Measurements from ENCODE around the gene NEU2. TPM values are rescaled to one million over a fixed set of nuclear protein-coding genes. Genes with fewer than 3 reads are reported as not detected.

NEU2 gene
- total RNA-seq, 1 donor from 2014 or later = not detected

DNA sequence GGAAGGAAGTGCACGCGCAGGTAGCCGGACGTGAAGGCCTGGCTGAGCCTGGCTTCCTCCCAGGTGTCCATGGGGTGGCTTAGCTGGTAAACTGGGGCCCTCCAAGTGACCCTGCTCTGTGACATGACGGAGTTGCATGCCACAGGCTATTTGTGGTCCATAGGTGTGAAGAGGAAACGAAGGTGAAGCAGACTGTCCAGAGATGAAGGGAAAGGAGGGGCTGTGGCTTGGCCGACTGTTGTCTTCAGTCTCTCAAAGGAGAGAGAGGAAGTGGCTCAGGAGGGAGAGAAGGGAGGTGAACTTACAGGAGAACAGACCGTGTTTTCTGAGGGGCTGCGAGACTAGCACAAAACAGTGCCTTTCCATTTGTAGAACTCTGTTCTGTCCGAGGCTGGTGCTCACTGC, 47.0 kb downstream of the NEU2 start:
- Mint-ChIP-seq H3K36me3 (ENCODE audit: unreplicated experiment) (no peaks in the 10 kb centered on the region), H3K27ac (ENCODE audit: unreplicated experiment) (no peak overlapping the region), H3K9me3 (ENCODE audit: unreplicated experiment) (no peaks in the 10 kb centered on the region), H3K27me3 (ENCODE audit: unreplicated experiment) (peaks cover 23% of the 10 kb centered on the region), H3K4me3 (ENCODE audit: unreplicated experiment) (no peak overlapping the region), H3K4me1 (ENCODE audit: unreplicated experiment) (no peaks in the 10 kb centered on the region)
- DNase-seq (ENCODE audit: extremely low spot score, unreplicated experiment) = no peak
- TF ChIP-seq, protein P1, sequence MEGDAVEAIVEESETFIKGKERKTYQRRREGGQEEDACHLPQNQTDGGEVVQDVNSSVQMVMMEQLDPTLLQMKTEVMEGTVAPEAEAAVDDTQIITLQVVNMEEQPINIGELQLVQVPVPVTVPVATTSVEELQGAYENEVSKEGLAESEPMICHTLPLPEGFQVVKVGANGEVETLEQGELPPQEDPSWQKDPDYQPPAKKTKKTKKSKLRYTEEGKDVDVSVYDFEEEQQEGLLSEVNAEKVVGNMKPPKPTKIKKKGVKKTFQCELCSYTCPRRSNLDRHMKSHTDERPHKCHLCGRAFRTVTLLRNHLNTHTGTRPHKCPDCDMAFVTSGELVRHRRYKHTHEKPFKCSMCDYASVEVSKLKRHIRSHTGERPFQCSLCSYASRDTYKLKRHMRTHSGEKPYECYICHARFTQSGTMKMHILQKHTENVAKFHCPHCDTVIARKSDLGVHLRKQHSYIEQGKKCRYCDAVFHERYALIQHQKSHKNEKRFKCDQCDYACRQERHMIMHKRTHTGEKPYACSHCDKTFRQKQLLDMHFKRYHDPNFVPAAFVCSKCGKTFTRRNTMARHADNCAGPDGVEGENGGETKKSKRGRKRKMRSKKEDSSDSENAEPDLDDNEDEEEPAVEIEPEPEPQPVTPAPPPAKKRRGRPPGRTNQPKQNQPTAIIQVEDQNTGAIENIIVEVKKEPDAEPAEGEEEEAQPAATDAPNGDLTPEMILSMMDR (IDR thresholded peaks at IDR 0.05) = no peak

DNA sequence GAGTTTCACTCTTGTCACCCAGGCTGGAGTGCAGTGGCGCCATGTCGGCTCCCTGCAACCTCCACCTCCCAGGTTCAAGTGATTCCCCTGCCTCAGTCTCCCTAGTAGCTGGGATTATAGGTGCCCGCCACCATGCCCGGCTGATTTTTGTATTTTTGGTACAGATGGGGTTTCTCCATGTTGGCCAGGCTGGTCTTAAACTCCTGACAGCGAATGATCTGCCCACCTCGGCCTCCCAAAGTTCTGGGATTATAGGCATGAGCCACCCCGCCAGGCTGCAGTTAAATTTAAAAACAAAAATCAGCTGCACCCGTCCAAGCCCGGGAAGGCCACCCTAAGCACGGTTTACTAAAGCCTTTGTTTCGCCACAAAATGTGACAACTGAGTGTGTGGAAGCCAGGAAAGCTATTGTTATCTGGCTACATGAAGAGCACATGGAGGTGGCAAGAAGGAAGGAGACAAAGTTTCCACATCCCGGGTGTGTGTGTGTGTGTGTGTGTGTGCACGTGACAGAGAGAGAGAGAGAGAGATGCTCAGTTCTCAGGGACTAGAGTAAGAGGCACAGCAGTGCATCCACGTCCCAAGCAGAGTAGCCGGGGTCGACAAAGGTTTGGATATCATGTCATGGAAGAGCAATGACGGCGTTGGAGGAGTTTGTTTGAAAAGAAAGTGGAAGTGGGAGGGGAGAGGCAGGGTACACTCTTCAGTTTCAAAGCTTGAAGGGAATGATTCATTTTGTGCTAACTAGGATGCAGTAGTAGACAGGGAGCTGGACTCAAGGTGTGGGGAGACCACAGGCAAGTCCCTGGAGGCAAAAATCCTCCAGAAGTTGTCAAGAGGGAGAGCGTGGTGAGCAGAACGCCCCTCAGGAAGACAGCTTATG, 47.7 kb downstream of the NEU2 start:
- H3K27me3 Mint-ChIP-seq (ENCODE audit: unreplicated experiment) = peaks cover 26% of the 10 kb centered on the region
- no peak overlapping the region for H3K4me3 Mint-ChIP-seq (ENCODE audit: unreplicated experiment)
- H3K36me3 Mint-ChIP-seq (ENCODE audit: unreplicated experiment) = no peaks in the 10 kb centered on the region
- no peak for DNase-seq (ENCODE audit: extremely low spot score, unreplicated experiment)
- H3K27ac Mint-ChIP-seq (ENCODE audit: unreplicated experiment) = no peak overlapping the region
- TF ChIP-seq, protein P1 (IDR thresholded peaks at IDR 0.05) = no peak
- no peaks in the 10 kb centered on the region for H3K9me3 Mint-ChIP-seq (ENCODE audit: unreplicated experiment)
- no peaks in the 10 kb centered on the region for H3K4me1 Mint-ChIP-seq (ENCODE audit: unreplicated experiment)

DNA sequence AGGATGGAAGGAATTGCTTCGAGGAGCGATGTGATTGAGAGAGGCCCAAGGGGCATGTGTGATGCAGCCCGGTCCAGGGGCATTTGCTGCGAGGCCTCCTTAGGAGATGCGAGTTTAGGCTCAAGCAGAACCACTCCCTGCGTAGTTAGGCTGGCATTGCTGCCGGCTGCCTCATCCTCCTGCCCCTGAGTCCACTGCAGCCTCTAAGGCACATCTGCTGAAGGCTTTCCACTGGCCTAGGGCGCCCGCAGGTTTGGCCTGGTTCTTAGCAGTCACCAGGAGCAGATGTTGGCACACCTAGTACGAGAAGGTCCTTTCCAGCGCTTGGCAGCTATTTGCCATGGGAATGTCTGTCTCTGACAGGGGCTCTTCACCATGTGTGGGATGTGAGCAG, 48.4 kb downstream of the NEU2 start:
- Mint-ChIP-seq H3K4me1 (ENCODE audit: unreplicated experiment) (no peaks in the 10 kb centered on the region), H3K9me3 (ENCODE audit: unreplicated experiment) (no peaks in the 10 kb centered on the region), H3K4me3 (ENCODE audit: unreplicated experiment) (no peak overlapping the region), H3K27ac (ENCODE audit: unreplicated experiment) (no peak overlapping the region), H3K36me3 (ENCODE audit: unreplicated experiment) (no peaks in the 10 kb centered on the region), H3K27me3 (ENCODE audit: unreplicated experiment) (peaks cover 32% of the 10 kb centered on the region)
- TF ChIP-seq, protein P1 (IDR thresholded peaks at IDR 0.05) = no peak
- no peak for DNase-seq (ENCODE audit: extremely low spot score, unreplicated experiment)

DNA sequence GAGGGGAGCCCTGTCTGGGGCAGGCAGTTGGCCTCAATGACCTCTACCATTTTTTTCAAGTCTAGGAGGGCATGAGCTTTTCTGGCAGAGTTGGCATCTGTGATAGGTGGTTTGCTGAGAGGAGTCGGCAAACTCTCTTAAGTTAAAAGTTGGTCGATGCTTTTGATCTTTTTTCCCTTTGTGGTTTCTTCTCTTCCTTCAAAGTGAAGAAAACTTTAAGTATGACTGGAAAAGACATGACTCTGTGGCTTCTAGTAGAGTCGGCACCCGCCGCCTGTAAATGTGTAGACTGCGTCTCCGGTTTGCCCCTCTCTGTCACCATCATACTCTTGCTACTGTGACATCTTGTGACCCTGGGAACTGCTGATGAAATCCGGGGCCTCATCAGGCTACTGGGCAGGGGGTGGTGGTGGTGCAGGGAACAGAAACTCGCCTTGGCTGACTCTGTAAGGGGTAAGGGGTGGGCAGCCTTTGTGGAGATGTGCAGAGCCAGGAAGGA, 48.8 kb downstream of the NEU2 start:
- peaks cover 32% of the 10 kb centered on the region for H3K27me3 Mint-ChIP-seq (ENCODE audit: unreplicated experiment)
- H3K27ac Mint-ChIP-seq (ENCODE audit: unreplicated experiment) = no peak overlapping the region
- TF ChIP-seq, protein P1 (IDR thresholded peaks at IDR 0.05) = no peak
- no peaks in the 10 kb centered on the region for H3K36me3 Mint-ChIP-seq (ENCODE audit: unreplicated experiment)
- no peaks in the 10 kb centered on the region for H3K4me1 Mint-ChIP-seq (ENCODE audit: unreplicated experiment)
- DNase-seq (ENCODE audit: extremely low spot score, unreplicated experiment) = no peak
- H3K4me3 Mint-ChIP-seq (ENCODE audit: unreplicated experiment) = no peak overlapping the region
- H3K9me3 Mint-ChIP-seq (ENCODE audit: unreplicated experiment) = no peaks in the 10 kb centered on the region

DNA sequence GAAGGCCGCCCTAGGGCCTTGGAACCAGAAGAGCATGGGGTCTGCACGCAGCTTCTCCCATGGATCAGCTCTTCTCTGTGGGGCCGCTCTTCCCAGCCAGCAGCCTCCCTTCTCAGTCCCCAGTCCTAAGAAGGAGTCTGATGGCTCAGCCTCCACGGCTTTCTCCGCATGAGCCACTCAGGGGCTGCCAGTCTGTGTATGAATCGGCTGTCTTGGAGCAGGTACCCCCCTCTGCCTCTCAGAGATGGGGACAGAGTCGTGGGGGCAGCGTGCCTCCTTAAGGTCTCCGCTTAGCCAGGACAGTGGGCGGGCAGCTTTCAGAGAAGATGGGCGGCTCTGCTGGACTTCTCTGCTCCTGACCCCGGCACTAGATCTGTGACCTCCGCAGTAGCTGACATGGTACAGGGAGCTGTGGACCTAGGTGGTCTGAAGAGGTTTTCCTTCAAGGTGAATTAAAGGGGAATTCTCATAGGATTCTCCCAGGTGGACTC, 49.3 kb downstream of the NEU2 start:
- Mint-ChIP-seq H3K9me3 (ENCODE audit: unreplicated experiment) (no peaks in the 10 kb centered on the region), H3K36me3 (ENCODE audit: unreplicated experiment) (no peaks in the 10 kb centered on the region), H3K4me3 (ENCODE audit: unreplicated experiment) (no peak overlapping the region), H3K4me1 (ENCODE audit: unreplicated experiment) (no peaks in the 10 kb centered on the region), H3K27me3 (ENCODE audit: unreplicated experiment) (peaks cover 35% of the 10 kb centered on the region), H3K27ac (ENCODE audit: unreplicated experiment) (no peak overlapping the region)
- DNase-seq (ENCODE audit: extremely low spot score, unreplicated experiment) = no peak
- TF ChIP-seq, protein P1 (IDR thresholded peaks at IDR 0.05) = no peak

Data from osteocyte (in vitro differentiated cells).